Osteoblast (primary cell): ENCODE measurements around the gene RTEL1. TPM values are rescaled to one million over a fixed set of nuclear protein-coding genes. Genes with fewer than 3 reads are reported as not detected.

Experiments used
- DNase-seq: peaks from one replicate; pipeline ENCODE4 v3.0.0; 2011; ENCODE audit warnings: low spot score, mixed read lengths; ENCODE audit not compliant: insufficient read length; ENCODE audit errors: missing footprints
- H2AFZ ChIP-seq: 2 replicates; pipeline ENCODE4 v1.6.0; 2011; ENCODE audit warnings: mild to moderate bottlenecking, low read length
- H3K27ac ChIP-seq: 2 replicates; pipeline ENCODE4 v1.5.1; 2011; ENCODE audit warnings: mild to moderate bottlenecking, low read depth, low read length, moderate library complexity
- H3K27me3 ChIP-seq: 2 replicates; pipeline ENCODE4 v1.6.0; 2012; ENCODE audit warnings: mild to moderate bottlenecking, control low read depth, inconsistent platforms, low read length, moderate library complexity; ENCODE audit not compliant: insufficient read depth
- H3K36me3 ChIP-seq: 2 replicates; pipeline ENCODE4 v1.5.1; 2011; ENCODE audit warnings: mild to moderate bottlenecking, low read length, control low read depth, moderate library complexity; ENCODE audit not compliant: insufficient read depth
- H3K4me1 ChIP-seq: 2 replicates; pipeline ENCODE4 v1.5.1; 2011; ENCODE audit warnings: mild to moderate bottlenecking, low read length, control low read depth, moderate library complexity; ENCODE audit not compliant: insufficient read depth
- H3K4me2 ChIP-seq: 2 replicates; pipeline ENCODE4 v1.6.0; 2011; ENCODE audit warnings: mild to moderate bottlenecking, low read length; ENCODE audit not compliant: insufficient read depth
- H3K4me3 ChIP-seq: fragments of 200-600 bp; sonication (generic); 3 replicates; pipeline ENCODE4 v1.5.1; 2012; ENCODE audit warnings: mild to moderate bottlenecking, low read length, inconsistent platforms; ENCODE audit not compliant: insufficient read depth
- H3K79me2 ChIP-seq: 2 replicates; pipeline ENCODE4 v1.6.0; 2012; ENCODE audit warnings: mild to moderate bottlenecking, low read length, control low read depth, inconsistent platforms; ENCODE audit not compliant: insufficient read depth
- H3K9me3 ChIP-seq: 2 replicates; pipeline ENCODE4 v1.5.1; 2011; ENCODE audit warnings: low read depth, low read length, control low read depth
- H4K20me1 ChIP-seq: 2 replicates; pipeline ENCODE4 v1.6.0; 2012; ENCODE audit warnings: mild to moderate bottlenecking, low read length, control low read depth; ENCODE audit not compliant: insufficient read depth
- CTCF ChIP-seq: IDR thresholded peaks from 2 replicates; pipeline ENCODE4 v1.5.1; 2011; ENCODE audit warnings: mild to moderate bottlenecking, low read depth, low read length, moderate library complexity; ENCODE audit errors: extremely low read depth
- small RNA-seq: library from RNA; depleted of rRNA; stranded (forward); fragments of <200 nt; gene quantifications from one replicate; pipeline ENCODE3, GENCODE V24; 2012
- total RNA-seq: library from RNA; depleted of rRNA; stranded (reverse); fragments of >200 nt; gene quantifications from 2 replicates; pipeline ENCODE4 v1.2.3, GENCODE V29; 2012

The RTEL1 gene
- total RNA-seq, 1 donor = 10.9 TPM

GRCh38 chr20:63744158-63744557 lies 86.0 kb downstream of the RTEL1 start:
- DNase-seq = peak; percentile 63
- Histone ChIP-seq H3K27ac (no peak overlapping the region), H3K27me3 (no peaks in the 10 kb centered on the region), H3K4me2 (no peak overlapping the region), H2AFZ (no peak overlapping the region), H3K4me3 (no peak overlapping the region), H3K79me2 (peaks cover 4% of the 10 kb centered on the region), H3K9me3 (no peaks in the 10 kb centered on the region), H3K4me1 (peaks cover 9% of the 10 kb centered on the region), H3K36me3 (peaks cover 22% of the 10 kb centered on the region), H4K20me1 (peaks cover 8% of the 10 kb centered on the region)
- no peak for TF ChIP-seq CTCF

- Histone ChIP-seq H3K27ac (no peak overlapping the region), H3K4me3 (no peak overlapping the region), H3K36me3 (peaks cover 22% of the 10 kb centered on the region), H2AFZ (no peak overlapping the region), H4K20me1 (peaks cover 8% of the 10 kb centered on the region), H3K79me2 (peaks cover 4% of the 10 kb centered on the region), H3K9me3 (no peaks in the 10 kb centered on the region), H3K4me1 (peaks cover 9% of the 10 kb centered on the region), H3K4me2 (no peak overlapping the region), H3K27me3 (no peaks in the 10 kb centered on the region)
- peak; percentile 89 for DNase-seq
- TF ChIP-seq CTCF = no peak
Measured at GRCh38 chr20:63744574-63745423, 86.7 kb downstream of the RTEL1 start.

- DNase-seq = peak; percentile 88
- no peak overlapping the region for H3K27ac ChIP-seq
- no peak for TF ChIP-seq CTCF
- H3K4me1 ChIP-seq = peaks cover 9% of the 10 kb centered on the region
- peaks cover 8% of the 10 kb centered on the region for H4K20me1 ChIP-seq
- no peaks in the 10 kb centered on the region for H3K27me3 ChIP-seq
- H3K9me3 ChIP-seq = no peaks in the 10 kb centered on the region
- H2AFZ ChIP-seq = no peak overlapping the region
- H3K36me3 ChIP-seq = peaks cover 22% of the 10 kb centered on the region
- H3K4me3 ChIP-seq = no peak overlapping the region
- H3K79me2 ChIP-seq = peaks cover 4% of the 10 kb centered on the region
- H3K4me2 ChIP-seq = no peak overlapping the region
Measured at GRCh38 chr20:63745424-63745805, 87.3 kb downstream of the RTEL1 start.

Small RNA genes lying within 50 kb of the gene (small RNA-seq; reads per million reads assigned to genes)
- gene LIME1 = not detected
- gene TNFRSF6B = not detected

Other genes starting within 250 kb of the RTEL1 start
- gene KCNQ2, start 185.7 kb upstream of the RTEL1 start, total RNA-seq = 0.36 TPM in 1 of 2 replicates, not detected in the other
- gene EEF1A2, start 159.2 kb upstream of the RTEL1 start, total RNA-seq = not detected in 2 replicates
- gene PPDPF, start 137.5 kb upstream of the RTEL1 start, total RNA-seq = 52.2 and 85.4 TPM in 2 replicates
- under 0.01 TPM in 1 of 2 replicates, not detected in the other for gene PTK6, start 120.9 kb upstream of the RTEL1 start, total RNA-seq
- not detected in 2 replicates for gene SRMS, start 110.6 kb upstream of the RTEL1 start, total RNA-seq
- gene FNDC11, start 104.2 kb upstream of the RTEL1 start, total RNA-seq = under 0.01 TPM in 1 of 2 replicates, not detected in the other
- 23.3 and 27.5 TPM in 2 replicates for gene HELZ2, start 84.1 kb upstream of the RTEL1 start, total RNA-seq
- 7.4 and 9.4 TPM in 2 replicates for gene GMEB2, start 31.2 kb upstream of the RTEL1 start, total RNA-seq
- gene STMN3, start 4.9 kb upstream of the RTEL1 start, total RNA-seq = 1.1 and 2.1 TPM in 2 replicates
- gene TNFRSF6B, start 38.3 kb downstream of the RTEL1 start, total RNA-seq = 2.1 and 2.9 TPM in 2 replicates
- gene ARFRP1, start 49.7 kb downstream of the RTEL1 start, total RNA-seq = 21.7 and 23.0 TPM in 2 replicates
- 15.6 and 18.8 TPM in 2 replicates for gene ZGPAT, start 49.7 kb downstream of the RTEL1 start, total RNA-seq
- 1.8 and 2.9 TPM in 2 replicates for gene LIME1, start 78.4 kb downstream of the RTEL1 start, total RNA-seq
- gene SLC2A4RG, start 81.5 kb downstream of the RTEL1 start, total RNA-seq = 27.5 and 29.5 TPM in 2 replicates
- under 0.01 and 0.36 TPM in 2 replicates for gene ZBTB46, start 173.0 kb downstream of the RTEL1 start, total RNA-seq
- gene ABHD16B, start 203.2 kb downstream of the RTEL1 start, total RNA-seq = not detected in 2 replicates
- 99.6 and 115 TPM in 2 replicates for gene TPD52L2, start 207.0 kb downstream of the RTEL1 start, total RNA-seq
- gene DNAJC5, start 236.8 kb downstream of the RTEL1 start, total RNA-seq = 41.5 and 53.9 TPM in 2 replicates